Suprapubic skin (tissue), 4 donors: Measurements from ENCODE around the gene USP5.

Experiments
- POLR2A ChIP-seq, 2 donors: fragments of 450-650 bp; IDR thresholded peaks; one replicate each; pipeline ENCODE4 v1.6.1; 2017; ENCODE audit warnings: antibody characterized with exemption in 2 of 2, mild to moderate bottlenecking in 2 of 2, moderate library complexity in 2 of 2
- POLR2AphosphoS5 ChIP-seq, 3 donors: sonication (generic); formaldehyde crosslinking; IDR thresholded peaks; one replicate each; pipeline ENCODE4 v1.6.1; 2017; ENCODE audit warnings: antibody characterized with exemption in 3 of 3

GRCh38 chr12:6860942-6861341, 9.0 kb downstream of the USP5 start:
- TF ChIP-seq POLR2AphosphoS5 (IDR thresholded peaks at IDR 0.05) (no peak), POLR2A (IDR thresholded peaks at IDR 0.05) (no peak)
